Subcutaneous adipose tissue (tissue), 4 donors: ENCODE data around the gene GIGYF2. TPM values are rescaled to one million over a fixed set of nuclear protein-coding genes. Genes with fewer than 3 reads are reported as not detected.

Experiments used
- CTCF ChIP-seq: fragments of 450-650 bp; IDR thresholded peaks from one replicate; pipeline ENCODE4 v1.5.1; 2016; ENCODE audit warnings: low read depth, mild to moderate bottlenecking, control low read depth, antibody characterized with exemption, moderate library complexity
- total RNA-seq, 4 donors: library from RNA; depleted of rRNA; stranded (reverse); fragments of >200 nt; gene quantifications; one replicate each; pipeline ENCODE4 v1.1.0, GENCODE V29; 2016

GIGYF2 gene
- total RNA-seq, 4 donors from 2014 or later, result 73.8 to 90.4 (median 82.6) TPM

GRCh38 chr2:232815569-232815968 lies 118.4 kb downstream of the GIGYF2 start:
- no peak for TF ChIP-seq CTCF

GRCh38 chr2:232816657-232817056 lies 119.5 kb downstream of the GIGYF2 start:
- TF ChIP-seq CTCF, result no peak

- TF ChIP-seq CTCF, result no peak
Measured at GRCh38 chr2:232817756-232818155, 120.6 kb downstream of the GIGYF2 start.

- TF ChIP-seq CTCF, result no peak
Measured at GRCh38 chr2:232829988-232830387, 132.9 kb downstream of the GIGYF2 start.

GRCh38 chr2:232831496-232831895 lies 134.4 kb downstream of the GIGYF2 start:
- no peak for TF ChIP-seq CTCF

GRCh38 chr2:232833830-232834229 lies 136.7 kb downstream of the GIGYF2 start:
- no peak for TF ChIP-seq CTCF

- no peak for TF ChIP-seq CTCF
Measured at GRCh38 chr2:232835687-232836208, 138.6 kb downstream of the GIGYF2 start.
